Mesothelial cell of epicardium (in vitro differentiated cells): ENCODE data around the gene WWOX. TPM values are rescaled to one million over a fixed set of nuclear protein-coding genes. Genes with fewer than 3 reads are reported as not detected.

Experiments used
- DNase-seq, 2 experiments: peaks; one replicate each; pipeline ENCODE4 v3.0.0; 2021; ENCODE audit warnings: low spot score in 2 of 2; ENCODE audit not compliant: unreplicated experiment in 2 of 2
- H3K27ac Mint-ChIP-seq: 2 replicates; pipeline ENCODE4 v1.8.0; 2021; ENCODE audit warnings: mixed read lengths
- H3K27me3 Mint-ChIP-seq: 2 replicates; pipeline ENCODE4 v1.8.0; 2021; ENCODE audit warnings: low read depth, mixed read lengths
- H3K36me3 Mint-ChIP-seq: 2 replicates; pipeline ENCODE4 v1.8.0; 2021; ENCODE audit warnings: mixed read lengths
- H3K4me1 Mint-ChIP-seq: 2 replicates; pipeline ENCODE4 v1.8.0; 2021; ENCODE audit warnings: mixed read lengths
- H3K4me3 Mint-ChIP-seq: 2 replicates; pipeline ENCODE4 v1.8.0; 2021; ENCODE audit warnings: mild to moderate bottlenecking, moderate library complexity, mixed read lengths
- H3K9me3 Mint-ChIP-seq: 2 replicates; pipeline ENCODE4 v1.8.0; 2021; ENCODE audit warnings: mixed read lengths
- CTCF ChIP-seq: fragments of 200-600 bp; sonication (generic); IDR thresholded peaks from one replicate; pipeline ENCODE4 v1.5.0; 2021; ENCODE audit warnings: antibody characterized with exemption; ENCODE audit not compliant: unreplicated experiment
- total RNA-seq: library from RNA; stranded (reverse); gene quantifications from 3 replicates; pipeline ENCODE4 v1.2.1, GENCODE V29; 2021

The WWOX gene
- total RNA-seq, 1 donor from 2014 or later = 29.7 TPM

GRCh38 chr16:79172976-79173500, 1073.6 kb downstream of the WWOX start:
- H3K4me3 Mint-ChIP-seq = no peak overlapping the region
- TF ChIP-seq CTCF = no peak
- H3K36me3 Mint-ChIP-seq = peaks cover 3% of the 10 kb centered on the region
- H3K27me3 Mint-ChIP-seq = no peaks in the 10 kb centered on the region
- no peak overlapping the region for H3K27ac Mint-ChIP-seq
- peaks cover 8% of the 10 kb centered on the region for H3K9me3 Mint-ChIP-seq
- peaks cover 12% of the 10 kb centered on the region for H3K4me1 Mint-ChIP-seq
- no peak for DNase-seq

- Mint-ChIP-seq H3K27ac (no peak overlapping the region), H3K9me3 (peaks cover 8% of the 10 kb centered on the region), H3K4me3 (no peak overlapping the region), H3K4me1 (peaks cover 10% of the 10 kb centered on the region), H3K27me3 (no peaks in the 10 kb centered on the region), H3K36me3 (no peaks in the 10 kb centered on the region)
- no peak for DNase-seq
- TF ChIP-seq CTCF = no peak
These were observed 1074.5 kb downstream of the WWOX start for GRCh38 chr16:79173919-79174318.

GRCh38 chr16:79175286-79176057, 1076.0 kb downstream of the WWOX start:
- no peaks in the 10 kb centered on the region for H3K27me3 Mint-ChIP-seq
- H3K36me3 Mint-ChIP-seq = no peaks in the 10 kb centered on the region
- H3K9me3 Mint-ChIP-seq = peaks cover 21% of the 10 kb centered on the region
- H3K4me1 Mint-ChIP-seq = peaks cover 9% of the 10 kb centered on the region
- no peak for TF ChIP-seq CTCF
- no peak for DNase-seq
- no peak overlapping the region for H3K4me3 Mint-ChIP-seq
- H3K27ac Mint-ChIP-seq = no peak overlapping the region

GRCh38 chr16:79177018-79177417, 1077.6 kb downstream of the WWOX start:
- TF ChIP-seq CTCF = no peak
- Mint-ChIP-seq H3K36me3 (peaks cover 2% of the 10 kb centered on the region), H3K27ac (no peak overlapping the region), H3K9me3 (peaks cover 34% of the 10 kb centered on the region), H3K4me3 (peak overlapping the region; percentile 2), H3K4me1 (peaks cover 3% of the 10 kb centered on the region), H3K27me3 (no peaks in the 10 kb centered on the region)
- no peak for DNase-seq

- Mint-ChIP-seq H3K27ac (no peak overlapping the region), H3K9me3 (peaks cover 31% of the 10 kb centered on the region), H3K36me3 (peaks cover 2% of the 10 kb centered on the region), H3K4me3 (no peak overlapping the region), H3K27me3 (no peaks in the 10 kb centered on the region), H3K4me1 (peaks cover 21% of the 10 kb centered on the region)
- no peak for DNase-seq
- TF ChIP-seq CTCF = no peak
These were observed 1082.0 kb downstream of the WWOX start for GRCh38 chr16:79181419-79181818.
